K562 (cell line): ENCODE data around the gene LYZL4. TPM values are rescaled to one million over a fixed set of nuclear protein-coding genes. Genes with fewer than 3 reads are reported as not detected.

Experiments used
- ATAC-seq: fragments of 200-7000 bp; cut with Tn5 transposase; 3 replicates; pipeline ENCODE4 v1.9.1; 2020; ENCODE audit warnings: moderate library complexity
- BruUV-seq: library from RNA; stranded (reverse); fragments of 400-500 nt; replicated peaks from 2 replicates; lab custom pipeline; 2021; lab: Mats Ljungman, UMichigan
- CTCF ChIA-PET: fragments of 300-600 bp; formaldehyde crosslinking; extraction: SDS; loops from one replicate; lab custom pipeline; 2021; ENCODE audit warnings: low intra/inter-chr PET ratio; lab: Yijun Ruan, JAX
- POLR2A ChIA-PET: fragments of 300-600, 350-650 bp; sonication (Branson Sonifier 250); formaldehyde crosslinking; extraction: SDS; loops from one replicate; lab custom pipeline; 2021; ENCODE audit warnings: antibody characterized with exemption, inconsistent platforms; lab: Yijun Ruan, JAX
- DNase-seq, 4 experiments: peaks; one replicate each; pipeline versions ENCODE4 v3.0.0 to v3.0.0-alpha.2; 2011 to 2018; ENCODE audit warnings: low spot score in 3 of 4, mixed read lengths in 3 of 4; ENCODE audit errors: extremely low read depth in 1 of 4
- FAIRE-seq: peaks from 2 replicates; lab custom pipeline; 2011; peaks lifted over from hg19 to GRCh38; lab: Jason Lieb, UNC
- H2AFZ ChIP-seq: 2 replicates; pipeline ENCODE4 v1.6.0; 2011; ENCODE audit warnings: low read depth, low read length, control low read depth, inconsistent platforms
- H3K27ac ChIP-seq: fragments of 200-600 bp; 3 replicates; pipeline ENCODE4 v1.8.0; 2011; ENCODE audit warnings: low read depth, mild to moderate bottlenecking, control low read depth, inconsistent platforms, low read length, moderate library complexity, mixed read lengths; ENCODE audit errors: extremely low read depth
- H3K27me3 ChIP-seq, 2 experiments: fragments of 300-600 bp in 1 of 2; 2 replicates in 1 of 2; 3 replicates in 1 of 2; pipeline versions ENCODE4 v1.6.0 to v1.8.0; 2011; ENCODE audit warnings: inconsistent platforms in 2 of 2, low read length in 2 of 2, mild to moderate bottlenecking in 1 of 2, mixed read lengths in 1 of 2, moderate library complexity in 1 of 2; ENCODE audit not compliant: control insufficient read depth in 2 of 2, insufficient read depth in 2 of 2
- H3K36me3 ChIP-seq: fragments of 300-600 bp; 3 replicates; pipeline ENCODE4 v1.8.0; 2011; ENCODE audit warnings: mild to moderate bottlenecking, low read length, inconsistent platforms; ENCODE audit not compliant: control insufficient read depth, insufficient read depth
- H3K4me1 ChIP-seq, 2 experiments: fragments of 200-600 bp in 1 of 2; replicated peaks in 1 of 2; 2 replicates in 1 of 2; 3 replicates in 1 of 2; pipeline versions ENCODE4 v1.5.1 to v1.8.0; 2011; ENCODE audit warnings: inconsistent platforms in 2 of 2, low read length in 2 of 2, mild to moderate bottlenecking in 1 of 2, mixed read lengths in 1 of 2, moderate library complexity in 1 of 2; ENCODE audit not compliant: control insufficient read depth in 2 of 2, insufficient read depth in 2 of 2
- H3K4me2 ChIP-seq: 2 replicates; pipeline ENCODE4 v1.6.1; 2011; ENCODE audit warnings: low read length, control low read depth, inconsistent platforms, mixed read lengths; ENCODE audit not compliant: insufficient read depth
- H3K4me3 ChIP-seq: fragments of 200-600 bp; sonication (generic), shearing (Covaris generic); 2 replicates; pipeline ENCODE4 v1.5.1; 2016; ENCODE audit warnings: control low read depth, inconsistent platforms
- H3K79me2 ChIP-seq: fragments of 200-600 bp; 3 replicates; pipeline ENCODE4 v1.8.0; 2011; ENCODE audit warnings: low read length, inconsistent platforms; ENCODE audit not compliant: control insufficient read depth, insufficient read depth
- H3K9ac ChIP-seq, 2 experiments: 2 replicates each; pipeline versions ENCODE4 v1.6.0 to v1.6.1; 2011; ENCODE audit warnings: low read depth in 2 of 2, low read length in 2 of 2, control low read depth in 1 of 2, inconsistent platforms in 1 of 2, mild to moderate bottlenecking in 1 of 2, mixed read lengths in 1 of 2; ENCODE audit not compliant: insufficient read depth in 1 of 2
- H3K9me1 ChIP-seq: one replicate; pipeline ENCODE4 v1.6.0; 2011; ENCODE audit warnings: inconsistent platforms, mild to moderate bottlenecking, low read length, moderate library complexity; ENCODE audit not compliant: control insufficient read depth, insufficient read depth
- H3K9me3 ChIP-seq: replicated peaks from 2 replicates; pipeline ENCODE4 v1.5.1; 2011; ENCODE audit warnings: low read depth, low read length, inconsistent platforms; ENCODE audit not compliant: control insufficient read depth, insufficient read depth
- H4K20me1 ChIP-seq: replicated peaks from 2 replicates; pipeline ENCODE4 v1.6.1; 2011; ENCODE audit warnings: low read length, inconsistent platforms, mixed read lengths; ENCODE audit not compliant: control insufficient read depth, insufficient read depth
- DPF2 ChIP-seq: fragments of 450-650 bp; IDR thresholded peaks from 2 replicates; pipeline ENCODE4 v1.6.1; 2016
- E2F6 ChIP-seq, 2 experiments: IDR thresholded peaks; 2 replicates each; pipeline ENCODE4 v1.6.1; 2011; ENCODE audit warnings: borderline replicate concordance in 1 of 2, control low read depth in 1 of 2, low read depth in 1 of 2, low read length in 1 of 2, mild to moderate bottlenecking in 1 of 2, mixed read lengths in 1 of 2, moderate library complexity in 1 of 2; ENCODE audit not compliant: insufficient read depth in 1 of 2, insufficient read length in 1 of 2, poor library complexity in 1 of 2, severe bottlenecking in 1 of 2; ENCODE audit errors: extremely low read depth in 1 of 2
- L3MBTL2 ChIP-seq: fragments of 450-650 bp; IDR thresholded peaks from 2 replicates; pipeline ENCODE4 v1.6.1; 2016; ENCODE audit warnings: mild to moderate bottlenecking, moderate library complexity
- LEF1 ChIP-seq: fragments of 450-650 bp; IDR thresholded peaks from 2 replicates; pipeline ENCODE4 v1.6.1; 2016; ENCODE audit warnings: mild to moderate bottlenecking
- NUFIP1 ChIP-seq: fragments of 450-650 bp; IDR thresholded peaks from 2 replicates; pipeline ENCODE4 v1.6.1; 2018; ENCODE audit not compliant: partially characterized antibody
- RB1 ChIP-seq: fragments of 450-650 bp; IDR thresholded peaks from 2 replicates; pipeline ENCODE4 v1.6.1; 2017; ENCODE audit warnings: low read depth, mild to moderate bottlenecking
- RFX1 ChIP-seq: fragments of 450-650 bp; IDR thresholded peaks from 2 replicates; pipeline ENCODE4 v1.6.1; 2016; ENCODE audit warnings: mild to moderate bottlenecking, moderate library complexity
- TSHZ1 ChIP-seq: fragments of 250-450 bp; sonication (Bioruptor Pico); IDR thresholded peaks from 2 replicates; pipeline ENCODE4 v1.4.0; 2020; ENCODE audit warnings: mild to moderate bottlenecking, moderate library complexity
- ZNF277 ChIP-seq: fragments of 250-450 bp; sonication (Bioruptor Pico); IDR thresholded peaks from 2 replicates; pipeline ENCODE4 v1.8.0; 2022; ENCODE audit warnings: inconsistent platforms, mild to moderate bottlenecking, moderate library complexity, borderline replicate concordance
- ZNF354B ChIP-seq: fragments of 250-450 bp; sonication (Bioruptor Pico); IDR thresholded peaks from 2 replicates; pipeline ENCODE4 v1.4.0; 2020
- ZNF384 ChIP-seq: IDR thresholded peaks from 2 replicates; pipeline ENCODE4 v1.6.1; 2012; ENCODE audit warnings: low read depth, low read length, improper control_type of control experiment
- WGBS: fragments of 100-300 bp; shearing (Covaris generic); methylation state at CpG from one replicate; pipeline ENCODE4 v1.1.6; 2016; ENCODE audit warnings: low coverage, mixed read lengths; ENCODE audit not compliant: insufficient coverage; ENCODE audit errors: missing lambda C conversion rate; 5-methylcytosine and 5-hydroxymethylcytosine counted together
- in situ Hi-C: fragments of 300-500 bp; cut with MboI; formaldehyde crosslinking; loops from 4 replicates; pipeline ENCODE4 v1.15.0; 2018; ENCODE audit warnings: inconsistent platforms, mixed read lengths
- intact Hi-C: fragments of 100-400 bp; cut with micrococcal nuclease; formaldehyde crosslinking; loops from 2 replicates; pipeline ENCODE4 v1.14.2; 2022
- polyA plus RNA-seq, 8 experiments: library from polyadenylated mRNA; depleted of rRNA in 4 of 8; stranded (reverse) in 5 of 8; unstranded in 3 of 8; fragments of >200 nt; fragmentation: Nextera tagmentation in 2 of 8; fragmentation: Illumina TruSeq in 1 of 8; extraction: Ambion mirVana in 2 of 8; extraction: Trizol in 1 of 8; gene quantifications; 2 replicates each; pipeline versions ENCODE4 v1.2.1 to v1.2.3, GENCODE V29; 2011 to 2014; ENCODE audit warnings: inconsistent platforms in 1 of 8, missing spikeins in 1 of 8
- total RNA-seq, 7 experiments: library from RNA; depleted of rRNA in 6 of 7; stranded (reverse); fragments of >200 nt in 6 of 7; fragmentation: Illumina TruSeq in 2 of 7; extraction: Trizol in 2 of 7; gene quantifications; 2 replicates each; pipeline versions ENCODE4 v1.2.1 to v1.2.3, GENCODE V29; 2011 to 2021; ENCODE audit warnings: low replicate concordance in 1 of 7

LYZL4 gene
- total and polyA plus RNA-seq, 9 of the 15 experiments (the other 6 are each of a cell fraction or from before 2014, with no cell fraction given) = not detected

GRCh38 chr3:42369304-42369703, 41.1 kb downstream of the LYZL4 start:
- no peak overlapping the region for H3K9ac ChIP-seq
- no peaks in the 10 kb centered on the region for H3K79me2 ChIP-seq
- H3K4me2 ChIP-seq = no peak overlapping the region
- no peak for DNase-seq
- H3K36me3 ChIP-seq = no peaks in the 10 kb centered on the region
- TF ChIP-seq ZNF277 = no peak
- TF ChIP-seq RFX1 = peak; percentile 47
- in situ Hi-C loops (no loop called here), intact Hi-C loops (no loop called here)
- H3K4me3 ChIP-seq = no peak overlapping the region
- ATAC-seq = no peak
- no TSS peak for BruUV-seq
- H3K27me3 ChIP-seq = no peaks in the 10 kb centered on the region
- H4K20me1 ChIP-seq = no peaks in the 10 kb centered on the region
- no peaks in the 10 kb centered on the region for H3K9me1 ChIP-seq
- WGBS = 1% methylated on average over 4 of the region's 4 CpGs
- H3K9me3 ChIP-seq = 0 out of 2 replicates have a peak, but pooled peaks cover 2% of the 10 kb centered on the region
- H2AFZ ChIP-seq = no peak overlapping the region
- FAIRE-seq = no peak
- H3K4me1 ChIP-seq = no peaks in the 10 kb centered on the region
- POLR2A ChIA-PET = interaction anchor here (1.0 kb wide), 1 partner anchor 16 kb away, joined by 4 read pairs; no protein-coding TSS in a partner anchor
- H3K27ac ChIP-seq = no peak overlapping the region
- CTCF ChIA-PET = no interaction called here

GRCh38 chr3:42368861-42369260, 41.5 kb downstream of the LYZL4 start:
- DNase-seq = no peak
- H3K9ac ChIP-seq = no peak overlapping the region
- 0 out of 2 replicates have a peak, but pooled peaks cover 2% of the 10 kb centered on the region for H3K9me3 ChIP-seq
- H3K79me2 ChIP-seq = no peaks in the 10 kb centered on the region
- H2AFZ ChIP-seq = no peak overlapping the region
- POLR2A ChIA-PET = interaction anchor here (1.0 kb wide), 1 partner anchor 15 kb away, joined by 4 read pairs; no protein-coding TSS in a partner anchor
- BruUV-seq = no TSS peak
- no peaks in the 10 kb centered on the region for H3K4me1 ChIP-seq
- H3K4me3 ChIP-seq = no peak overlapping the region
- H3K27me3 ChIP-seq = no peaks in the 10 kb centered on the region
- FAIRE-seq = no peak
- no peak for ATAC-seq
- no peaks in the 10 kb centered on the region for H3K9me1 ChIP-seq
- no peak overlapping the region for H3K27ac ChIP-seq
- in situ Hi-C loops (no loop called here), intact Hi-C loops (no loop called here)
- CTCF ChIA-PET = no interaction called here
- WGBS = 5% methylated on average over 1 of the region's 1 CpG
- H3K36me3 ChIP-seq = no peaks in the 10 kb centered on the region
- no peaks in the 10 kb centered on the region for H4K20me1 ChIP-seq
- no peak overlapping the region for H3K4me2 ChIP-seq
- TF ChIP-seq NUFIP1 (no peak), DPF2 (no peak), LEF1 (no peak), L3MBTL2 (no peak), E2F6 (IDR thresholded peaks at IDR 0.05; ENCODE audit: borderline replicate concordance in 1 of 2, extremely low read depth in 1 of 2, insufficient read depth in 1 of 2, insufficient read length in 1 of 2, low read depth in 1 of 2, low read length in 1 of 2, poor library complexity in 1 of 2, severe bottlenecking in 1 of 2) (no peak), ZNF354B (CRISPR knock-in tag) (no peak), ZNF384 (no peak), RB1 (no peak), TSHZ1 (CRISPR knock-in tag) (no peak)
